Measurements from ENCODE around the gene UBE2M. TPM values are rescaled to one million over a fixed set of nuclear protein-coding genes. Genes with fewer than 3 reads are reported as not detected.

Gene UBE2M
- total RNA-seq, 1 experiment from 2014 or later: 243 TPM

- H3K27me3 ChIP-seq (ENCODE audit: low read length): no peaks in the 10 kb centered on the region
- H4K20me1 ChIP-seq (ENCODE audit: low read length): peaks cover 34% of the 10 kb centered on the region
- H3K4me3 ChIP-seq (ENCODE audit: low read length): no peak overlapping the region
- no peak overlapping the region for H2AFZ ChIP-seq (ENCODE audit: low read length)
- H3K4me1 ChIP-seq (ENCODE audit: insufficient read depth, low read length): peaks cover 27% of the 10 kb centered on the region
- DNase-seq (no peak), ATAC-seq (no peak)
- no peaks in the 10 kb centered on the region for H3K9me2 ChIP-seq (replicated peaks; ENCODE audit: low read length)
- POLR2A ChIA-PET (ENCODE audit: unreplicated experiment): no interaction called here
- intact Hi-C loops (cut with micrococcal nuclease): no loop called here
- H3K9me3 ChIP-seq (ENCODE audit: low read length): no peaks in the 10 kb centered on the region
- H3K27ac ChIP-seq (ENCODE audit: low read length): no peak overlapping the region
- no peak overlapping the region for H3K4me2 ChIP-seq (ENCODE audit: low read length)
- H3K36me3 ChIP-seq (ENCODE audit: low read depth, low read length): peaks cover 58% of the 10 kb centered on the region
- H3F3A ChIP-seq (ENCODE audit: low read length, unreplicated experiment): peaks cover 8% of the 10 kb centered on the region
- H3K79me2 ChIP-seq (ENCODE audit: low read length): peaks cover 52% of the 10 kb centered on the region
- TF ChIP-seq CTCF (conservative IDR thresholded peaks at IDR 0.05; ENCODE audit: low read depth, low read length) (no peak), EZH2 (IDR thresholded peaks at IDR 0.05; ENCODE audit: low read length, unreplicated experiment) (no peak)
- CTCF ChIA-PET: no interaction called here
- no TSS peak for BruUV-seq (replicated peaks)
- no peak overlapping the region for H3K9ac ChIP-seq (ENCODE audit: low read length)
Observed at GRCh38 chr19:58552655-58553054, 5.8 kb downstream of the UBE2M start.

DNA sequence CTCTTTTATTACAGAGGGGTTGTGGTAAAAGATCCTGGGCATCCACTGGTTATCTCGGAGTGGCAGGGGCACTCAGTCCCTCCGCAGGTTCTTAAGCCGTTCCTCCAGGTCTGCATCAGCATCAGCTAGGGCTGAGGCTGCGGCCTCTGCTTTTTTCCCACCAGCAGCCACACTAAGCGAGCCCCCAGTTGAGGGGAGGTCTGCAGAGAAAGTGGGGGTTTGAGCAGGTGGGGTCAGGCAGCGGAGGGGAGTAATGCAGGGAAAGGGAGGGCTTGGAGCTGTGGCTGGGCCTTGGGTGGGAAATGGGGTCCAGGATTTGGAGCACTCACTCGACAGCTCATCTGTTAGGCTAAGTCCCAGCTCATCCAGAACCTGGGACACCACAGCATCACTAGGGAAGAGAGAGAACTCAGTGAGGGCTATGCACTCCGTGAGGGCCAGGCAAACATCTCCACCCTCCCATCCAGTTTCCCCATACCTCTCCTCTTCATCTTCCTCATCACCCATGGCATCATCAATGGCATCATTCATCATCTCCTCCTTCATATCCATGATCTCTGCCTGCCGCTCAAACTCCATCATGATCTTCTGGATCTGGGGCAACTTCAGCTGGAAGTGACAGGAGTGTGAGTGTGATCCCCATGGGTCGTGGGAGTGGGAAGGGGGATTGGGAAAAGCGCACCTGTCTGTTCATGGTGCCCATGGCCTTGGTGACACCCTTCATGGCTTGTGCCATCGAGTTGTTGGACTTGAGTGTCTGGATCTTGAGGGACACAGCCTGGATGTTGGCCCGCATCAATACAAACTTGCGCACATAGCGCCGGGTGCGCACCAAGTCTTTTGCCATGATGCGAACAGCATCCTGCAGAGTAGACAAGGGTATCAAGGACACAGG, 6.6 kb downstream of the UBE2M start:
- intact Hi-C loops (cut with micrococcal nuclease): no loop called here
- POLR2A ChIA-PET (ENCODE audit: unreplicated experiment): no interaction called here
- peaks cover 64% of the 10 kb centered on the region for H3K36me3 ChIP-seq (ENCODE audit: low read depth, low read length)

More for the DNA sequence above, 6.6 kb downstream of the UBE2M start:
- Histone ChIP-seq H4K20me1 (ENCODE audit: low read length) (peaks cover 42% of the 10 kb centered on the region), H3K4me3 (ENCODE audit: low read length) (no peak overlapping the region), H3K27ac (ENCODE audit: low read length) (no peak overlapping the region), H3K4me2 (ENCODE audit: low read length) (no peak overlapping the region), H3K9me3 (ENCODE audit: low read length) (no peaks in the 10 kb centered on the region), H3K27me3 (ENCODE audit: low read length) (no peaks in the 10 kb centered on the region), H3K79me2 (ENCODE audit: low read length) (peaks cover 52% of the 10 kb centered on the region), H3F3A (ENCODE audit: low read length, unreplicated experiment) (peaks cover 8% of the 10 kb centered on the region), H2AFZ (ENCODE audit: low read length) (no peak overlapping the region), H3K9me2 (replicated peaks; ENCODE audit: low read length) (no peaks in the 10 kb centered on the region), H3K9ac (ENCODE audit: low read length) (no peak overlapping the region), H3K4me1 (ENCODE audit: insufficient read depth, low read length) (peaks cover 27% of the 10 kb centered on the region)
- DNase-seq (no peak), ATAC-seq (no peak)
- TF ChIP-seq EZH2phosphoT487 (IDR thresholded peaks at IDR 0.05; ENCODE audit: borderline replicate concordance, low read length) (no peak), CTCF (conservative IDR thresholded peaks at IDR 0.05; ENCODE audit: low read depth, low read length) (no peak), EZH2 (IDR thresholded peaks at IDR 0.05; ENCODE audit: low read length, unreplicated experiment) (no peak)
- CTCF ChIA-PET: no interaction called here
- TSS peak; percentile 21 for BruUV-seq (replicated peaks)
